Panc1 (cell line): Measurements from ENCODE around the gene FAM222B. TPM values are rescaled to one million over a fixed set of nuclear protein-coding genes. Genes with fewer than 3 reads are reported as not detected.

Experiments used
- ATAC-seq: fragments of 200-7000 bp; cut with Tn5 transposase; 2 replicates; pipeline ENCODE4 v1.9.1; 2020; ENCODE audit warnings: mild to moderate bottlenecking, moderate library complexity
- BruUV-seq: library from RNA; stranded (reverse); fragments of 400-500 nt; replicated peaks from 2 replicates; lab custom pipeline; 2021; lab: Mats Ljungman, UMichigan
- CTCF ChIA-PET: fragments of 300-600 bp; sonication (Branson Sonifier 250); formaldehyde crosslinking; loops from one replicate; lab custom pipeline; 2022; ENCODE audit warnings: antibody characterized with exemption; lab: Charles Lee
- POLR2A ChIA-PET: fragments of 300-600 bp; sonication (Branson Sonifier 250); formaldehyde crosslinking; loops from one replicate; lab custom pipeline; 2022; ENCODE audit warnings: antibody characterized with exemption; lab: Charles Lee
- DNase-seq: peaks from one replicate; pipeline ENCODE4 v3.0.0-alpha.2; 2010; ENCODE audit warnings: low read depth, low spot score
- H3K27ac ChIP-seq: 2 replicates; pipeline ENCODE4 v1.5.1; 2011; ENCODE audit warnings: mild to moderate bottlenecking, low read length, inconsistent platforms
- H3K27me3 ChIP-seq: fragments of 200-500 bp; sonication (Bioruptor generic); 2 replicates; pipeline ENCODE4 v1.6.0; 2014; ENCODE audit warnings: low read length, inconsistent platforms; ENCODE audit not compliant: control insufficient read depth, insufficient read depth
- H3K36me3 ChIP-seq: fragments of 200-500 bp; sonication (Bioruptor generic); 2 replicates; pipeline ENCODE4 v1.5.1; 2014; ENCODE audit warnings: inconsistent platforms, mild to moderate bottlenecking, low read length, moderate library complexity; ENCODE audit not compliant: control insufficient read depth, insufficient read depth
- H3K4me1 ChIP-seq: 2 replicates; pipeline ENCODE4 v1.5.1; 2011; ENCODE audit warnings: inconsistent platforms, mild to moderate bottlenecking, low read length, moderate library complexity; ENCODE audit not compliant: control insufficient read depth, insufficient read depth
- H3K4me3 ChIP-seq, 2 experiments: 2 replicates each; pipeline ENCODE4 v1.5.1; 2011 to 2012; ENCODE audit warnings: low read depth in 2 of 2, low read length in 2 of 2, mild to moderate bottlenecking in 2 of 2, inconsistent platforms in 1 of 2, moderate library complexity in 1 of 2
- H3K9me3 ChIP-seq: fragments of 200-500 bp; sonication (Bioruptor generic); 2 replicates; pipeline ENCODE4 v1.5.1; 2014; ENCODE audit warnings: low read depth, mild to moderate bottlenecking, inconsistent platforms, low read length, moderate library complexity; ENCODE audit not compliant: control insufficient read depth, insufficient read depth
- POLR2AphosphoS5 ChIP-seq: IDR thresholded peaks from 2 replicates; pipeline ENCODE4 v1.6.1; 2012; ENCODE audit warnings: mild to moderate bottlenecking, low read depth, low read length, moderate library complexity
- SIN3A ChIP-seq: IDR thresholded peaks from 2 replicates; pipeline ENCODE4 v1.6.1; 2012; ENCODE audit warnings: low read depth, mild to moderate bottlenecking, low read length, moderate library complexity, borderline replicate concordance; ENCODE audit not compliant: insufficient read depth
- TCF7L2 ChIP-seq: IDR thresholded peaks from 2 replicates; pipeline ENCODE4 v1.6.1; 2011; ENCODE audit warnings: mild to moderate bottlenecking, low read depth, low read length, inconsistent platforms
- in situ Hi-C: cut with HindIII; loops from 2 replicates; pipeline ENCODE4 v1.10.0; 2016; ENCODE audit warnings: low sequenced_read_pairs, low pct_unique_long_range_greater_than_20kb
- intact Hi-C: fragments of 100-400 bp; cut with micrococcal nuclease; formaldehyde crosslinking; loops from one replicate; pipeline ENCODE4 v1.10.0; 2022; ENCODE audit not compliant: unreplicated experiment
- total RNA-seq: library from RNA; stranded (reverse); gene quantifications from one replicate; pipeline ENCODE4 v1.2.1, GENCODE V29; 2021; ENCODE audit not compliant: unreplicated experiment
- TF ChIP-seq, protein P1 (sequence below), 2 experiments: IDR thresholded peaks; 2 replicates each; pipeline ENCODE4 v1.6.1; 2011 to 2012; ENCODE audit warnings: low read depth in 2 of 2, control low read depth in 1 of 2, low read length in 1 of 2, mild to moderate bottlenecking in 1 of 2, moderate library complexity in 1 of 2; ENCODE audit not compliant: insufficient read depth in 1 of 2
- TF ChIP-seq, protein P2 (sequence below): fragments of 450-650 bp; IDR thresholded peaks from 2 replicates; pipeline ENCODE4 v1.5.1; 2017; ENCODE audit warnings: mild to moderate bottlenecking

FAM222B gene
- total RNA-seq, 1 experiment from 2014 or later = 38.5 TPM

DNA sequence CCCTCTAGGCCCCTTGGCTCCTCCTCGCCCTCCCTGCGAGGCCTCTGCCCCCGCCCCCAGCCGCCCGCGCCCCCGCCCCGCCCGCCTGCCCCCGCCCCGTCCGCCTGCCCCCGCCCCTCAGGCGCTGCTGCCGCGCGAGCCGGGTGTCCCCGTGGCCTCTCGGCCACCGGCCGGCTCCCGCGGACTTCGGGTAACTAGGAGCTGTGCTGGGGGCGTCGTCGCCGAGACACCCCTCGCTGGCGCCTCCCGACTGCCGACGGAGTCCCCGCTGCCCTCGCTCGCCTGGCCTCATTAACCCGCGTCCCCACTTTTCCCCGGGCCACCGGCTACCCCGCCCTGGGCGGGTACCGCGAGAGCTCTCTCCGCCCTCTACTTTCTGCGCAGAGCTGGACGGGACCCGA, 116.4 kb downstream of the FAM222B start, which contains the start of gene TLCD1:
TSS of gene TLCD1 (minus strand) at position 8 of the 401 bp plus-strand sequence. CDS start 136 bp downstream, outside the sequence.
- ATAC-seq (peak; percentile 65), DNase-seq (no peak)
- Histone ChIP-seq H3K4me3 (peak within 1 kb of the TSS; percentile 69 to 96), H3K4me1 (peaks cover 41% of the 10 kb centered on the region), H3K27ac (peak within 1 kb of the TSS; percentile 99), H3K27me3 (no peaks in the 10 kb centered on the region), H3K9me3 (no peaks in the 10 kb centered on the region), H3K36me3 (peaks cover 21% of the 10 kb centered on the region)
- POLR2A ChIA-PET = interaction anchor here (2.1 to 3.0 kb wide), 3 partner anchors 17 to 24 kb away, joined by 11 to 26 read pairs (median 25); partner anchors contain the start of gene TRAF4
- in situ Hi-C loops = no loop called here
- BruUV-seq = no TSS peak
- CTCF ChIA-PET = interaction anchor here (0.6 to 3.7 kb wide), 13 partner anchors 12 to 227 kb away, joined by 3 to 123 read pairs (median 6); partner anchors contain the start of genes DHRS13 and TRAF4
- peak; percentile 45; the same call in 1 of the 2 replicates for TF ChIP-seq SIN3A
- TF ChIP-seq TCF7L2 = no peak
- TF ChIP-seq, protein P1, sequence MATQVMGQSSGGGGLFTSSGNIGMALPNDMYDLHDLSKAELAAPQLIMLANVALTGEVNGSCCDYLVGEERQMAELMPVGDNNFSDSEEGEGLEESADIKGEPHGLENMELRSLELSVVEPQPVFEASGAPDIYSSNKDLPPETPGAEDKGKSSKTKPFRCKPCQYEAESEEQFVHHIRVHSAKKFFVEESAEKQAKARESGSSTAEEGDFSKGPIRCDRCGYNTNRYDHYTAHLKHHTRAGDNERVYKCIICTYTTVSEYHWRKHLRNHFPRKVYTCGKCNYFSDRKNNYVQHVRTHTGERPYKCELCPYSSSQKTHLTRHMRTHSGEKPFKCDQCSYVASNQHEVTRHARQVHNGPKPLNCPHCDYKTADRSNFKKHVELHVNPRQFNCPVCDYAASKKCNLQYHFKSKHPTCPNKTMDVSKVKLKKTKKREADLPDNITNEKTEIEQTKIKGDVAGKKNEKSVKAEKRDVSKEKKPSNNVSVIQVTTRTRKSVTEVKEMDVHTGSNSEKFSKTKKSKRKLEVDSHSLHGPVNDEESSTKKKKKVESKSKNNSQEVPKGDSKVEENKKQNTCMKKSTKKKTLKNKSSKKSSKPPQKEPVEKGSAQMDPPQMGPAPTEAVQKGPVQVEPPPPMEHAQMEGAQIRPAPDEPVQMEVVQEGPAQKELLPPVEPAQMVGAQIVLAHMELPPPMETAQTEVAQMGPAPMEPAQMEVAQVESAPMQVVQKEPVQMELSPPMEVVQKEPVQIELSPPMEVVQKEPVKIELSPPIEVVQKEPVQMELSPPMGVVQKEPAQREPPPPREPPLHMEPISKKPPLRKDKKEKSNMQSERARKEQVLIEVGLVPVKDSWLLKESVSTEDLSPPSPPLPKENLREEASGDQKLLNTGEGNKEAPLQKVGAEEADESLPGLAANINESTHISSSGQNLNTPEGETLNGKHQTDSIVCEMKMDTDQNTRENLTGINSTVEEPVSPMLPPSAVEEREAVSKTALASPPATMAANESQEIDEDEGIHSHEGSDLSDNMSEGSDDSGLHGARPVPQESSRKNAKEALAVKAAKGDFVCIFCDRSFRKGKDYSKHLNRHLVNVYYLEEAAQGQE (IDR thresholded peaks at IDR 0.05; ENCODE audit: insufficient read depth in 1 of 2, low read depth in 2 of 2, low read length in 1 of 2) = no peak
- TF ChIP-seq POLR2AphosphoS5 = no peak
- TF ChIP-seq, protein P2, sequence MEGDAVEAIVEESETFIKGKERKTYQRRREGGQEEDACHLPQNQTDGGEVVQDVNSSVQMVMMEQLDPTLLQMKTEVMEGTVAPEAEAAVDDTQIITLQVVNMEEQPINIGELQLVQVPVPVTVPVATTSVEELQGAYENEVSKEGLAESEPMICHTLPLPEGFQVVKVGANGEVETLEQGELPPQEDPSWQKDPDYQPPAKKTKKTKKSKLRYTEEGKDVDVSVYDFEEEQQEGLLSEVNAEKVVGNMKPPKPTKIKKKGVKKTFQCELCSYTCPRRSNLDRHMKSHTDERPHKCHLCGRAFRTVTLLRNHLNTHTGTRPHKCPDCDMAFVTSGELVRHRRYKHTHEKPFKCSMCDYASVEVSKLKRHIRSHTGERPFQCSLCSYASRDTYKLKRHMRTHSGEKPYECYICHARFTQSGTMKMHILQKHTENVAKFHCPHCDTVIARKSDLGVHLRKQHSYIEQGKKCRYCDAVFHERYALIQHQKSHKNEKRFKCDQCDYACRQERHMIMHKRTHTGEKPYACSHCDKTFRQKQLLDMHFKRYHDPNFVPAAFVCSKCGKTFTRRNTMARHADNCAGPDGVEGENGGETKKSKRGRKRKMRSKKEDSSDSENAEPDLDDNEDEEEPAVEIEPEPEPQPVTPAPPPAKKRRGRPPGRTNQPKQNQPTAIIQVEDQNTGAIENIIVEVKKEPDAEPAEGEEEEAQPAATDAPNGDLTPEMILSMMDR = no peak
- intact Hi-C loops = loop anchor here (5.0 to 10.0 kb wide), 2 partner anchors 179 to 226 kb away; partner anchors contain the start of genes DHRS13 and PHF12

DNA sequence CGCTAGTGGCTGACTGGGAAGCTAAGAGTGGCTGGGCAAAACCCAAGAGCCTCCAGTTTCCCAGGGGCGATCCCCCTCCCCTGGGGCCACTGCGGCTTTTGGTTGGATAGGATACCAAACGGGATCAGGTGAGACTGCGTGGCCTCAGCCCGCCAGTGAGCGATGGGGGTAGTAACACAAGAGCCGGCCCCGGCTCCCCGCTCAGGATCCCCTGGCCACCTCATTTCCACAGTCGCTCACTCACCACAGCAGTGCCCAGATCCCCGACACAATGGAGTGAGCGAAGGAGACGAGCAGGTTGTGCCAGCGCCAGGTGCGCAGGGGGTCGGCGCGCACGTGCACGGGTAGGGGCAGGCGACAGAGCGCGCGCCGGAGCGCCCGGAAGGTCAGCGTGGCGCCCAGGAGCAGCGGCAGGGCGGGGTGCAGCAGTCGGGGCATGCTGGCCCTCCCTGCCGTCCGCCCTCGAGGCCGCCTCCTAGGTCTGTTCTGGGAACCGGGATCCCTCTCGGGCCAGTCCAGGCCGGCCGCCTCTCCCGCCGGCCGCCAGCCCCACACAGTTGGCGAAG, 116.8 kb downstream of the FAM222B start:
- BruUV-seq = no TSS peak
- no peaks in the 10 kb centered on the region for H3K27me3 ChIP-seq
- peak overlapping the region; percentile 99 for H3K27ac ChIP-seq
- H3K4me3 ChIP-seq = peak overlapping the region; percentile 69 to 96
- peaks cover 41% of the 10 kb centered on the region for H3K4me1 ChIP-seq
- POLR2A ChIA-PET = interaction anchor here (0.6 to 2.3 kb wide), 3 partner anchors 25 to 153 kb away, joined by 3 to 25 read pairs (median 3); no protein-coding TSS in a partner anchor
- CTCF ChIA-PET = interaction anchor here (0.6 to 3.7 kb wide), 11 partner anchors 15 to 228 kb away, joined by 3 to 123 read pairs (median 8); partner anchors contain the start of genes DHRS13 and TRAF4
- ATAC-seq (peak; percentile 55), DNase-seq (no peak)
- TF ChIP-seq, protein P1 (IDR thresholded peaks at IDR 0.05; ENCODE audit: insufficient read depth in 1 of 2, low read depth in 2 of 2, low read length in 1 of 2) = no peak; a peak in 1 of 4 replicates
- TF ChIP-seq TCF7L2 = no peak
- peak; percentile 59; the same call in 1 of the 2 replicates for TF ChIP-seq POLR2AphosphoS5
- TF ChIP-seq SIN3A = peak; percentile 14; the same call in 1 of the 2 replicates
- in situ Hi-C loops = no loop called here
- intact Hi-C loops = loop anchor here (5.0 to 10.0 kb wide), 2 partner anchors 179 to 227 kb away; partner anchors contain the start of genes DHRS13 and PHF12
- peaks cover 26% of the 10 kb centered on the region for H3K36me3 ChIP-seq
- H3K9me3 ChIP-seq = no peaks in the 10 kb centered on the region
